SKM-1 treated with dmso at 0.1 percent for 144 hours (cell line): ENCODE data around the gene TRPV4.

Experiments
- DNase-seq: peaks from one replicate; lab custom pipeline; 2025; ENCODE audit not compliant: unreplicated experiment; lab: John Stamatoyannopoulos, UW

Gene TRPV4

GRCh38 chr12:109782326-109782703 is 50.9 kb downstream of the TRPV4 start:
- no peak for DNase-seq

DNA sequence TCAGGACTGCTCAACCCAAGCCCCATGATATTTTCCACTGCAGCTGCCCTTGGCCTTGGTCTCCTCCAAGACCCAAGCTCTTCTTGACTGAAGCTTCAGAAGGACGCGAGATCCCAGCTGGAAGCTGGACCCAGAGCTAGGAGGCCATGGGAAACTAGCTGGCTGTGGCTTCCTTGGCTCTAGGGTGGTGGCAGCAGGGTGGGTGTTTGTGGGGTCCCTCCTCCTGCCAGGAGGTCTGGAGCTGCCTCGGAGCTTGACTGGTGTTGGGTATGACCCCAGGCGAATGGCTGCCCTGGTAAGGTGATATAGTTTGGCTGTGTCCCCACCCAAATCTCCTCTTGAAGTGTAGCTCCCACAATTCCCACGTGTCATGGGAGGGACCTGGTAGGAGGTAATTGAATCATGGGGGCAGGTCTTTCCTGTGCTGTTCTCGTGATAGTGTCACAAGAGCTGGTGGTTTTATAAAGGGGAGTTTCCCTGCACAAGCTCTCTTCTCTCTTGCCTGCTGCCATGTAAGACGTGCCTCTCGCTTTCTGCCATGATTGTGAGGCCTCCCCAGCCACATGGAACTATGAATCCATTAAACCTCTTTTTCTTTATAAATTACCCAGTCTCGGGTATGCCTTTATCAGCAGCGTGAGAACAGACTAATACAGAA is 51.4 kb downstream of the TRPV4 start:
- no peak for DNase-seq

DNA sequence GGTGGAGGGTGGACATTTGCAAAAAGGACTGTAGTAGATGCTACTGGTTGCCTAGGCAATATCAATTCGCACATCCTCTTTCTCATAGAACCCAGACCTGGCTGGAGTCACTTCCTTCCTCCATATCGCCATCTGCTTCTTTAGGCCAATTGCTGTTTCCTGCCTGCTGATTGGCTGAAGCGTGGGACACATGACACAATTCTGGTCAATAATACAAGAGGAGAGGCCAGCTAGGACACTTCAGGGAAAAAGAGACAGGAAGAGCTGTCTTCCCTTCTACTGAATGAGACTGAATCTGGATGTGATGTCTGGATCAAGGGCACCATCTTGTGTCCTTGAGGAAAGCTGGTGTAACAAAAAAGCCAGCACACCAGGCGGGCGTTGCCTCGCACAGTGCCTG is 53.8 kb downstream of the TRPV4 start:
- DNase-seq, result peak; percentile 12

GRCh38 chr12:109778684-109779083 is 54.5 kb downstream of the TRPV4 start:
- DNase-seq, result no peak

DNA sequence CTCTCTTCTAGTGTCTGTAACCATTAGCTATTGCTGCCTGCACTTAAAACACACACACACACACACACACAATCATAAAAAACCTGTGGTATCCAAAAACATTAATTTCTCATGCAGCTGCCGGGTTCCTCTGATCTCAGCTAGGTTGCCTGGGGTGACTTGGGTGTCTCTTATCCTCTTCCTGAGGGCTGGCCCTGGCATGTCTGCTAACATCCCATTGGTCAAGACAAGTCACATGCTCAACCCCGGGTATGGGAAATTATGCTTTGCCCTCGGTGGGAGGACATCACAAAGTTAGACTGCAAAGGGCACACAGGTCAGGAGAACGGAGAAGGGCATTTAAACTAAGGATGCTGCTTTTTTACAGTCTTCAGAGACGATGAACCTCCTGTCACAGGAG is 55.7 kb downstream of the TRPV4 start:
- no peak for DNase-seq

GRCh38 chr12:109776624-109777023 is 56.6 kb downstream of the TRPV4 start:
- DNase-seq, result no peak

- peak; percentile 10 for DNase-seq
Observed at GRCh38 chr12:109775172-109775881, 57.9 kb downstream of the TRPV4 start.

DNA sequence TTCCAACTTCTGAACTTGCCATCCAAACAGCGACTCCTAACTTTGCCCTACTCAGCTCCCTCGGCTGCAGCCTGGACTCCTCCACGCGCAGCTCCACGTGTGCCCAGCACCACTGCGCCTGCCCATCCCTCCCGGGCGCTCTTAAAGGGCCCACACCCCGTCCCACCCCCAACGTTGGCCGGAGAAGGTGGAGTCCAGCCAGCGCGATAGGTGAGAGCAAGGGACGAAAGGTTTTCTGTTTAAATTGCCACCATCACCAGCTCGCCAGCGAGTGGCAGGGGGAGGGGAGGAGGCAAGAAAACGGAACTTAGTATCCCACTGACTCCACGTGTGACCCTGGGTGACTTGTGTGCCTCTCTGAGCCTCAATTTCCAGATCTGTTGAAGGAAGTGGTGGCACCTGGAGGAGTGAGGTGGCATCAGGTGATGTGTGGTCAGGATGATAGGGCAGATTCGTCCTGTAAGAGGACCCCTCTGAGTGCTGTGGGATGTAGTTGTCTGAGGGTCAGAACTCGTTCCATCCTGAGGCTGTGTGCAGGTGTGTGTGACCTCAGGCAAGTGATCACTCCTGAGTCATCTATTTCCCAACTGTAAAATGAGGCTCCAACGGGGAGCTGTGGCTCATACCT is 59.7 kb downstream of the TRPV4 start:
- no peak for DNase-seq

DNA sequence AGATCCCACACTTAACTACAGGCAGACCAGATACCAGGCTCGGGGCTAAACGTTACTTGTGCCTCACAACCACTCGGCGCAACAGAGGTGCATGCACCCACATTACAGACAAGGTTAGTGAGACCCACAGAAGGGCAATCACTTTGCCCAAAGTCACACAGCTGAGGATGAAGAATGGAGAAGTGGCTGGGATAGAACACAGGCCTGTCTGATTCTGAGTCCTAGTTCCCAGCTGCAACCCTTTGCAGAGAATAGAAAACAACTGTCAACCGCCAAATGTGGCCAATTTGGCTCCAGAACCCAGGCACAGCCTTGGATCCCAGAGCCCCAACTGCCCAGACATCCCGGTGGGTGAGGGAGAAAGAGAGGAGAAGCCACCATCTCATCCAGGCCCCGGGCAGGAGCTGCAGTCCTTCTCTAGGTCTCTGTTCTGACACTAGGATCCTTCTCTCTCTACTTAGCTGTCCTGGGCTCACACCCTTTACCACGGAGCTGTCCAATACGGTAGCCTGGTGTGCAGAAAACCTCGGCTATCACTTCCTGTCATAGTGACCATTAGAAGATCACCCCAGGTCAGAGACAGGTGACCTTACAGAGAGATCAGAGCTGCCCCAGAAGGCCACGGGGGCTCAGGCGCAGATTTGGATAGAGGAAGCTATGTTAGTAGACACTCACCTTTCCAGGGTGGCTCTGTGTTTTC is 60.4 kb downstream of the TRPV4 start:
- DNase-seq, result no peak

DNA sequence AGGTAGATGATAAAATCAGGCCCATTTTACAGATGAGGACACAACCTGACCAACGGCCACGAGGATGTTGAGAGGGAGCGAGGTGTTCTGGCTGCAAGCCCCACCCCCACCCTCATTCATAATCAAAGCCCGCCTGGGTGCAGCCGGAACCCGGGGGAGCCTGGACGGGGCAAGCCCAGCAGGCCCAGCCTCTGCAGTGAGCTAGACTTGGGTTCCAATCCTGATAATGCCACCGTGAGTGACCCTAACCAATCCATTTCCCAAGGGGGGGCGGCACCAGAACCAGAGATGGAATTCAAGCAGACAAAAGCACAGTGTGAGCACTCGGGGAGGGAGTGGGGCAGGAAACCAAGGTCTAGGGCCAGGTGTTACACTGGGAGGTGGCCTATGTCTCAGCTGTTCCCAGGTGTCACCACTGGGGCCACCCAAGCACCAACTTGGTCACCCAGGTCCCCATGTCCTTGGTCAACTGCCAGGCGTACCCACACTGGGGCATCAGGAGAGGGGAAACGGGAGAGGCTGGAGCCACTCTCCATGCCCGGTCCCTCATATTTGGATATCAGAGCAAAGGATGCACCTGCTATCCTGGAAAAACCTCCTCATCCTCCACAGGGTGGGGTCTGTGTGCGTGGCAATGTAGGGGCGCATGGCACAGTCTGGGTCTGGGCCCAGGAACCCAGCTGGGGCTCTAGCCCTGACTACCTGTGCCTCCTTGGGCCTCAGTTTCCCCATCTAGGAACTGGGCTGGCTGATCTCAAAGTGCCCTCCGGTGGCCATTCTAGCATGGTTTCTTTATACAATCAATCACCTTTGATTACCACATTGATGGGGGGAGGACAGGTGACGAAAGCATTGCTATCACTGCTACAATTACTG is 61.2 kb downstream of the TRPV4 start:
- no peak for DNase-seq

GRCh38 chr12:109770861-109771670 is 62.1 kb downstream of the TRPV4 start:
- DNase-seq, result no peak

GRCh38 chr12:109770104-109770860 is 62.9 kb downstream of the TRPV4 start:
- DNase-seq, result no peak

DNA sequence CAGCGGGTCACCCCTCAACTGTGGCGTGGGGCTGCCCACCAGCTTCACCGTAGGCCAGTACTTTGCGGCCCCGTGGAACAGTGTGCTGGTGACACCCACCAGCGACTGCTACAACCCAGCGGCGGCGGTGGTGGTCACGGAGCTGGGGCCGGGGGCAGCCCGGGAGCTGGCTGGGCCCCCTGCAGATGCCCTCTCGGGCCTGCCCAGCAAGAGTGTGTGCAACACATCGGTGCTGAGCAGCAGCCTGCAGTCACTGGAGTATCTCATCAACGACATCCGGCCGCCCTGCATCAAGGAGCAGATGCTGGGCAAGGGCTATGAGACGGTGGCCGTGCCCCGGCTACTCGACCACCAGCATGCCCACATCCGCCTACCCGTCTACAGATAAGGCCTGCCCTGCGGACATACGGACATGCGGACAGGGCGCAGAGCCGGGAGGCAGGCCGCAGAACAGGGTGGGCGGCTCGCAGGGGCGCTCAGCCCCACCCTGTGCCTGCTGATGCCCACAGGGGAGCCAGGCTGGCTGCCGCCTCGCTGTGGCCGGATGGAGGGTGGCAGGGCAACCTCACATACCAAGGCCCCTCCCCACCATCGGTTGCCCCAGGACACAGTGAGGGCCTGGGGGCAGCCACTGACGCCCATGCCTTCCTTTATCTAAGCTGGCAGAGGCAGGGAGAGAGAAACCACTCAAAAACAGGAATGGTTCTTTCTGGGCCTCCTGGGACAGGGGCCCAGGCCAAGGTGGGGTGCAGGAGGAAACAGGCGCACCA is 64.1 kb downstream of the TRPV4 start:
- no peak for DNase-seq

DNA sequence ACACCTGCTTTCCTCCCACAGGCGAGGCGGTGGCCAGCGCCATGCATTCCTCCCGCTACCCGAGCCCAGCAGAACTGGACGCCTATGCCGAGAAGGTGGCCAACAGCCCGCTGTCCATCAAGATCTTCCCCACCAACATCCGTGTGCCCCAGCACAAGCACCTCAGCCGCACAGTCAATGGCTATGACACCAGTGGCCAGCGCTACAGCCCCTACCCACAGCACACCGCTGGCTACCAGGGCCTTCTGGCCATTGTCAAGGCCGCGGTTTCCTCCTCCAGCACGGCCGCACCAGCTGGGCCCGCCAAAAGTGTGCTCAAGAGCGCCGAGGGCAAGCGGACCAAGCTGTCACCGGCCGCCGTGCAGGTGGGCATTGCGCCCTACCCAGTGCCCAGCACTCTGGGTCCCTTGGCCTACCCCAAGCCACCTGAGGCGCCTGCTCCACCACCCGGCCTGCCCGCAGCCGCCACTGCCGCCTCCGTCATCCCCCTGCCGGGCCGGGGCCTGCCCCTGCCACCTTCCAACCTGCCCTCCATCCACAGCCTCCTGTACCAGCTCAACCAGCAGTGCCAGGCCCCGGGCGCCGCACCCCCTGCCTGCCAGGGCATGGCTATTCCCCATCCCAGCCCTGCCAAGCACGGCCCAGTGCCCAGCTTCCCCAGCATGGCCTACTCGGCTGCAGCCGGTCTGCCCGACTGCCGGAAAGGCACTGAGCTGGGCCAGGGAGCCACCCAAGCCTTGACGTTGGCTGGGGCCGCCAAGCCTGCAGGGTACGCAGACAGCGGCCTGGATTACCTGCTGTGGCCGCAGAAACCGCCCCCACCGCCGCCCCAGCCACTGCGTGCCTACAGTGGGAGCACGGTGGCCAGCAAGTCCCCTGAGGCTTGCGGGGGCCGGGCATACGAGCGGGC is 65.0 kb downstream of the TRPV4 start:
- DNase-seq, result no peak

GRCh38 chr12:109767456-109767855 is 65.7 kb downstream of the TRPV4 start:
- no peak for DNase-seq

DNA sequence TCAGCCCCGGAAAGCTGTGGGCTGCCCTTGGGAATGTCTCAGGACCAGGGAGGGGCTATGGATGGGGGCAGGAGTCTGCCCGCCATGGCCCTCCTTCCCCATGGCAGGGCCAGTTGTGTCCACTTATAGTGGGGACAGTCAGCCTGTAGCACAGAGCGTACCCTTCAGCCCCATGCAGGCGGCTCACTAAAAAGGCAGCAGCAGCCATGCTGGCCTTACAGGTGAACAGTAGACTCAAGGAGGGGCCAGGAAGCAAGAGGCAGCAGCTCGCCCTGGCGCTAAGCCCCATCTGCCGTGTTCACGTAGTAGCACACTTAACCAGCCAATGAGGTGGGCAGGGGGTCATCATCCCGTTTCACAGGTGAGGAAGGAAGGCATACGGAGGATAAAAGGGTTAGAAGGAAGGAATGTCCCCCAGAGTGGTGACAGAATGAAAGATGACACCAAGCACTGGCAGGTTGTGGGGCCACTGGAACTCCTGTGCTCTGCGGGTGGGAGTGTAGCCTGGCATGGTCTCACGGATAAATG is 66.9 kb downstream of the TRPV4 start:
- no peak for DNase-seq

DNA sequence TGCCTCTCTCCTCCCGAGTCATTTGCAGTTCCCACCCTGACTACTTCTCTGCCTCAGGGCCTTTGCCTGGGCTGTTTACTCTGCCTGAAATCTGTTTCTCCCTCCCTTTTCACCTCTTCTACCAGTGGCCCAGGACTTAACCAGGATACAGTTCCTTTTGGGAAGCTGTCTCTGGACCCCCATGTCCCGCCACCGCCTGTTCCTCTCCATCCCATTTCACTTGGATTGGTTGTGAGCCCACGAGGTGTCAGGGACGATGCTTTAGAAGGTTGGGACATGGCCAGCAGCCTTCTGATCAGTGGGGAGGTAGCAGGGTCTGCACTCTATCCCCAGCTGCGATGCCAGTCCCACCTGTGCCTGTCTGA is 67.8 kb downstream of the TRPV4 start:
- no peak for DNase-seq
